HG03108 (cell line): ENCODE measurements around the gene ELF5.
A peak's percentile ranks its signal among the peaks of the same experiment; 100 is the strongest.

Experiments used
- ATAC-seq: cut with Tn5 transposase; IDR thresholded peaks from one replicate; pipeline ENCODE4 v1.9.1; 2021; ENCODE audit warnings: moderate library complexity; ENCODE audit not compliant: unreplicated experiment

Gene ELF5

GRCh38 chr11:34458525-34458924 is 55.1 kb downstream of the ELF5 start:
- no peak for ATAC-seq

- ATAC-seq: no peak
Measured at GRCh38 chr11:34457607-34458006, 56.0 kb downstream of the ELF5 start.

- no peak for ATAC-seq
Measured at GRCh38 chr11:34454308-34455032, 59.1 kb downstream of the ELF5 start.

GRCh38 chr11:34451053-34451452 is 62.5 kb downstream of the ELF5 start:
- ATAC-seq: no peak

- peak; percentile 55 for ATAC-seq
Measured at GRCh38 chr11:34449013-34449412, 64.6 kb downstream of the ELF5 start.

- no peak for ATAC-seq
Measured at GRCh38 chr11:34448223-34448994, 65.2 kb downstream of the ELF5 start.

- no peak for ATAC-seq
Measured at GRCh38 chr11:34447044-34447443, 66.5 kb downstream of the ELF5 start.

GRCh38 chr11:34446386-34446785 is 67.2 kb downstream of the ELF5 start:
- ATAC-seq: no peak

- no peak for ATAC-seq
Measured at GRCh38 chr11:34445956-34446355, 67.6 kb downstream of the ELF5 start.

GRCh38 chr11:34444428-34444827 is 69.2 kb downstream of the ELF5 start:
- no peak for ATAC-seq

- no peak for ATAC-seq
Measured at GRCh38 chr11:34443136-34443535, 70.5 kb downstream of the ELF5 start.

GRCh38 chr11:34441814-34442213 is 71.8 kb downstream of the ELF5 start:
- ATAC-seq: no peak

- ATAC-seq: no peak
Measured at GRCh38 chr11:34439610-34440198, 73.9 kb downstream of the ELF5 start.

- ATAC-seq: peak; percentile 98
Measured at GRCh38 chr11:34438529-34439507, 74.8 kb downstream of the ELF5 start, which contains the start of gene CAT. Gene CAT (plus strand): TSS chr11:34438934. CDS start chr11:34439014, 80 bp downstream.

GRCh38 chr11:34437224-34438125 is 76.1 kb downstream of the ELF5 start:
- no peak for ATAC-seq

GRCh38 chr11:34433899-34434298 is 79.7 kb downstream of the ELF5 start:
- ATAC-seq: no peak

GRCh38 chr11:34432822-34433221 is 80.8 kb downstream of the ELF5 start:
- no peak for ATAC-seq

- no peak for ATAC-seq
Measured at GRCh38 chr11:34431979-34432378, 81.6 kb downstream of the ELF5 start.
